ENCODE measurements around the gene ATE1. TPM values are rescaled to one million over a fixed set of nuclear protein-coding genes. Genes with fewer than 3 reads are reported as not detected.
A peak's percentile ranks its signal among the peaks of the same experiment; 100 is the strongest.
"Not testable (repeated sequence)": the region's sequence is repeated elsewhere in the genome, so short reads cannot be mapped to it uniquely, and the experiment has no call there.

Gene ATE1
- total RNA-seq, 1 donor from 2014 or later: 24.9 TPM

- no peak for DNase-seq (ENCODE audit: low read depth)
- H3K36me3 ChIP-seq (ENCODE audit: control insufficient read depth, insufficient read depth, low read length): no peaks in the 10 kb centered on the region
- H3K27me3 ChIP-seq (ENCODE audit: control insufficient read depth, insufficient read depth, low read length): no peaks in the 10 kb centered on the region
- no peak overlapping the region for H3K4me3 ChIP-seq (ENCODE audit: low read depth, low read length)
- TF ChIP-seq CTCF (IDR thresholded peaks at IDR 0.05; ENCODE audit: insufficient read depth, low read length, poor library complexity, severe bottlenecking): no peak
Measured at GRCh38 chr10:121936295-121936694, 8.5 kb upstream of the ATE1 start.

GRCh38 chr10:121935702-121936101, 7.9 kb upstream of the ATE1 start:
- Histone ChIP-seq H3K27me3 (ENCODE audit: control insufficient read depth, insufficient read depth, low read length) (no peaks in the 10 kb centered on the region), H3K36me3 (ENCODE audit: control insufficient read depth, insufficient read depth, low read length) (no peaks in the 10 kb centered on the region), H3K4me3 (ENCODE audit: low read depth, low read length) (no peak overlapping the region)
- TF ChIP-seq CTCF (IDR thresholded peaks at IDR 0.05; ENCODE audit: insufficient read depth, low read length, poor library complexity, severe bottlenecking): no peak
- DNase-seq (ENCODE audit: low read depth): no peak

- H3K27me3 ChIP-seq (ENCODE audit: control insufficient read depth, insufficient read depth, low read length); H3K4me3 ChIP-seq (ENCODE audit: low read depth, low read length); DNase-seq (ENCODE audit: low read depth); H3K36me3 ChIP-seq (ENCODE audit: control insufficient read depth, insufficient read depth, low read length): not testable (repeated sequence)
Measured at GRCh38 chr10:121930268-121931085, 2.6 kb upstream of the ATE1 start.

GRCh38 chr10:121929585-121930267, 1.9 kb upstream of the ATE1 start:
- not testable (repeated sequence) for H3K36me3 ChIP-seq (ENCODE audit: control insufficient read depth, insufficient read depth, low read length); H3K4me3 ChIP-seq (ENCODE audit: low read depth, low read length); H3K27me3 ChIP-seq (ENCODE audit: control insufficient read depth, insufficient read depth, low read length); DNase-seq (ENCODE audit: low read depth)

DNA sequence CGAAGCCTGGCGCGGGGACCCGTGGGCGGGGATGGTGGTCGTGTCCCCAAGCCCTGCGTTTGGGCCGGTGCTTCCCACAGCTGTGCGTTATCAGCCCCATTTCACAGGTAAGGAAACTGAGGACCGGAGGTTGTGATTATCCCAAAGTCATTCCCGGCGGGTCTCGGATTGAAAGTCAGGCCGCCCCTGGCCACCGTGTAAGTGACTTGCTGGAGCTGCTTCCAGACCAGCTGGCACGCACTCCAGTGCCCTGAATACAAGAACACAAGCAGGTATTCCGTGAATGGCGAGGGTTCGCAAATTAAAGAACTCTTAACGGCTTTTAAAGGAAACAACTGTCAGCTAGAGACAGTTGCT, 675 bp upstream of the ATE1 start:
- H3K27me3 ChIP-seq (ENCODE audit: control insufficient read depth, insufficient read depth, low read length): no peaks in the 10 kb centered on the region
- H3K36me3 ChIP-seq (ENCODE audit: control insufficient read depth, insufficient read depth, low read length): no peaks in the 10 kb centered on the region
- peak overlapping the region; percentile 95 for H3K4me3 ChIP-seq (ENCODE audit: low read depth, low read length)
- no peak for DNase-seq (ENCODE audit: low read depth)
- TF ChIP-seq CTCF (IDR thresholded peaks at IDR 0.05; ENCODE audit: insufficient read depth, low read length, poor library complexity, severe bottlenecking): no peak

DNA sequence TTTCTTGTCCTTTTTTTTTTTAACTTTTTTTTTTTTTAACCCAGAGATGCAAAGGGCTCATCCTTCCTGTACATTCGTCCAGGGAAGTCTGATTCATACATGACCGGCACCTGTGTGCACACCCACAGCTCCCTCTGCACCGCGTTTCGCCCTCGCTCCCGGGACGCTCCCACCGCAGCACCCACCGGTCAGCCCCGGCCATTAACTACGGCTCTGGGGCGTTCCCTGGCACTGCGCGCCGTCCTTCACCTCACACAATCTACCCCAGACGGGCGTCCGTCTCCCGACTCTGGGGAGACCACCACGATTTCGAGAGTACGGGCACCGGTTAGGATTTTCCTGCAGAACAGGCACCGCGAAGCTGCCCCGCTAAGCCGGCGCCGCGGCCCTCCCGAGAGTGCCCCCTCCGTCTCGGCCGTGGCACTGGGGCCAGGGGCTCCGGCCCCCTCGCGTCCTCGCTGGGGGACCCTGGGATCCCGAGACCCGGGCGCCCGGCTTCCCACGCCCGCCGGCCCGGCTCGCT, 452 bp downstream of the ATE1 start:
- Histone ChIP-seq H3K4me3 (ENCODE audit: low read depth, low read length) (peak overlapping the region; percentile 95), H3K36me3 (ENCODE audit: control insufficient read depth, insufficient read depth, low read length) (no peaks in the 10 kb centered on the region), H3K27me3 (ENCODE audit: control insufficient read depth, insufficient read depth, low read length) (no peaks in the 10 kb centered on the region)
- no peak for TF ChIP-seq CTCF (IDR thresholded peaks at IDR 0.05; ENCODE audit: insufficient read depth, low read length, poor library complexity, severe bottlenecking)
- DNase-seq (ENCODE audit: low read depth): no peak

All from kidney epithelial cell (primary cell).